Esophagus muscularis mucosa (tissue), 4 donors: ENCODE measurements around the gene CHRNG. TPM values are rescaled to one million over a fixed set of nuclear protein-coding genes. Genes with fewer than 3 reads are reported as not detected.
A peak's percentile ranks its signal among the peaks of the same experiment; 100 is the strongest.

Source experiments
- DNase-seq: peaks from one replicate; pipeline ENCODE4 v3.0.0-alpha.2; 2017; ENCODE audit errors: extremely low spot score
- H3K27ac ChIP-seq, 4 donors: fragments of 200-600 bp; sonication (generic); replicated peaks in 1 of 4; 1 replicate in 3 of 4; 2 replicates in 1 of 4; pipeline ENCODE4 v1.5.1; 2016 to 2019; ENCODE audit warnings: mild to moderate bottlenecking in 1 of 4
- H3K27me3 ChIP-seq, 4 donors: fragments of 200-600 bp; sonication (generic); one replicate each; pipeline versions ENCODE4 v1.5.1 to v1.6.0; 2016 to 2019
- H3K36me3 ChIP-seq, 4 donors: fragments of 200-600 bp; sonication (generic); one replicate each; pipeline ENCODE4 v1.5.1; 2016 to 2019
- H3K4me1 ChIP-seq, 4 donors: fragments of 200-600 bp; sonication (generic); one replicate each; pipeline ENCODE4 v1.5.1; 2016 to 2019
- H3K4me3 ChIP-seq, 4 donors: fragments of 200-600 bp; sonication (generic); 1 replicate in 2 of 4; 2 replicates in 2 of 4; pipeline ENCODE4 v1.5.1; 2016 to 2019; ENCODE audit warnings: mild to moderate bottlenecking in 4 of 4, moderate library complexity in 1 of 4
- H3K9me3 ChIP-seq, 4 donors: fragments of 200-600 bp; sonication (generic); 1 replicate in 3 of 4; 2 replicates in 1 of 4; pipeline ENCODE4 v1.5.1; 2016 to 2019
- EP300 ChIP-seq: sonication (generic); formaldehyde crosslinking; IDR thresholded peaks from one replicate; pipeline ENCODE4 v1.6.1; 2017; ENCODE audit warnings: antibody characterized with exemption
- POLR2A ChIP-seq: fragments of 450-650 bp; IDR thresholded peaks from one replicate; pipeline ENCODE4 v1.6.1; 2017; ENCODE audit warnings: antibody characterized with exemption, moderate library complexity, mild to moderate bottlenecking, low read depth
- POLR2AphosphoS5 ChIP-seq, 2 donors: sonication (generic); formaldehyde crosslinking; IDR thresholded peaks; one replicate each; pipeline ENCODE4 v1.6.1; 2017; ENCODE audit warnings: antibody characterized with exemption in 2 of 2
- WGBS: methylation state at CpG from one replicate; pipeline ENCODE4 v1.1.5; 2018; 5-methylcytosine and 5-hydroxymethylcytosine counted together
- intact Hi-C: fragments of 100-400 bp; cut with DNase I; formaldehyde crosslinking; loops from one replicate; pipeline ENCODE4 v1.15.1; 2023
- total RNA-seq, 4 donors: library from RNA; depleted of rRNA; stranded (reverse); fragments of >200 nt; gene quantifications; one replicate each; pipeline versions ENCODE4 v1.1.0 to v1.2.1, GENCODE V29; 2016
- TF ChIP-seq, protein P1 (sequence below), 3 experiments: fragments of 200-600 bp in 2 of 3; fragments of 450-650 bp in 1 of 3; sonication (generic) in 2 of 3; IDR thresholded peaks; one replicate each; pipeline ENCODE4 v1.5.1; 2017 to 2019; ENCODE audit warnings: antibody characterized with exemption in 3 of 3, mild to moderate bottlenecking in 2 of 3, moderate library complexity in 1 of 3

CHRNG gene
- total RNA-seq, 4 donors from 2014 or later = not detected

DNA sequence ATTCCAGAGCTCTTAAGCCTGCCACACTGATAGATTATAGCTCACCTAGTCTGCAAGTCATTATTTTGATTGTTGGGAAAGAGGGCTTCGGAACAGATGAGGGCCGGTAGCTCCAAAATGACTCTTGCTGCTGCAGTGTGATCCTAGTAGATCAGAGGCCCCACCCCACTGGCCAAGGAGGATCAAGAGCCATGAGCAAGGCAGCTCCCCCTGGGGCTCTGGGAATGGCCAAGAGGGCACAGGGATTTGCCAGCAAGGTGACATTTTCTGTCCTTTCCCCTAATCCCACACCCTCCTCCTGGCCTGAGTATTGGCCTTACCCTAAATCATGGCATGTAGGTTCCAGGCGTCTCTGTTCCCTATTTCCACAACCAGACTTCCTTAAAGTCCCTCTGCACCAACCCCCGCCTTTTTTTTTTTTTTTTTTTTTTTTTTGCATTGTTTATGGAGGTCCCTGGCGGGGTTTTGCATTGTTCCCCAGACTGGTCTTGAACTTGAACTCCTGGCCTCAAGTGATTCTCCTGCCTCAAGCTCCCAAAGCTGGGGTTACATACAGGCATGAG is 47.5 kb downstream of the CHRNG start:
- intact Hi-C loops = no loop called here
- Histone ChIP-seq H3K27me3 (no peaks in the 10 kb centered on the region), H3K27ac (no peak overlapping the region), H3K36me3 (peaks cover 9 to 27% (median 16%) of the 10 kb centered on the region in 4 donors), H3K4me1 (peaks cover 7 to 19% (median 16%) of the 10 kb centered on the region in 4 donors), H3K9me3 (no peaks in the 10 kb centered on the region), H3K4me3 (no peak overlapping the region)
- 86% methylated on average over 5 of the region's 5 CpGs for WGBS
- no peak for DNase-seq
- TF ChIP-seq POLR2AphosphoS5 (IDR thresholded peaks at IDR 0.05) (no peak), EP300 (no peak), POLR2A (no peak)
- TF ChIP-seq, protein P1, sequence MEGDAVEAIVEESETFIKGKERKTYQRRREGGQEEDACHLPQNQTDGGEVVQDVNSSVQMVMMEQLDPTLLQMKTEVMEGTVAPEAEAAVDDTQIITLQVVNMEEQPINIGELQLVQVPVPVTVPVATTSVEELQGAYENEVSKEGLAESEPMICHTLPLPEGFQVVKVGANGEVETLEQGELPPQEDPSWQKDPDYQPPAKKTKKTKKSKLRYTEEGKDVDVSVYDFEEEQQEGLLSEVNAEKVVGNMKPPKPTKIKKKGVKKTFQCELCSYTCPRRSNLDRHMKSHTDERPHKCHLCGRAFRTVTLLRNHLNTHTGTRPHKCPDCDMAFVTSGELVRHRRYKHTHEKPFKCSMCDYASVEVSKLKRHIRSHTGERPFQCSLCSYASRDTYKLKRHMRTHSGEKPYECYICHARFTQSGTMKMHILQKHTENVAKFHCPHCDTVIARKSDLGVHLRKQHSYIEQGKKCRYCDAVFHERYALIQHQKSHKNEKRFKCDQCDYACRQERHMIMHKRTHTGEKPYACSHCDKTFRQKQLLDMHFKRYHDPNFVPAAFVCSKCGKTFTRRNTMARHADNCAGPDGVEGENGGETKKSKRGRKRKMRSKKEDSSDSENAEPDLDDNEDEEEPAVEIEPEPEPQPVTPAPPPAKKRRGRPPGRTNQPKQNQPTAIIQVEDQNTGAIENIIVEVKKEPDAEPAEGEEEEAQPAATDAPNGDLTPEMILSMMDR (IDR thresholded peaks at IDR 0.05) = no peak

DNA sequence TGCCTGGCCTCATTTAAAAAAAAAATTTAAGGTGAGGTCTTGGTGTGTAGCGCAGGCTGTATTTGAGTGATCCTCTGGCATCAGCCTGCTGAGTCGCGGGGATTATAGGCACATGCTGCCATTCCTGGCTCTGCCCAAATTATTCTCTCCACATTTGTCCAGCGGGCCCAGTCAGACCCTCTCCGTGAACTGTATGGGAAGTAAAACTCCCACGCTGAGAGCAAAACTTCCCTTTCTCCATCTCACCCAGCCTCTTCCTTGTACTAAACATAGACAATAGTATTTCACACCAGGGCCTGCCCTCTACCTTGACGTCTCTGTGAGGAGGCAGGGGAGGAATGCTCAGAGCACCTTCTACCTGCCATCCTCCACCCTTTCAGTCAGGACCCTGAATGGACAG is 48.0 kb downstream of the CHRNG start:
- H3K4me3 ChIP-seq = no peak overlapping the region
- no peak overlapping the region for H3K27ac ChIP-seq
- 79% methylated on average over 7 of the region's 7 CpGs for WGBS
- H3K36me3 ChIP-seq = peaks cover 5 to 22% (median 13%) of the 10 kb centered on the region in 4 donors
- intact Hi-C loops = no loop called here
- no peaks in the 10 kb centered on the region for H3K9me3 ChIP-seq
- H3K27me3 ChIP-seq = no peaks in the 10 kb centered on the region
- DNase-seq = no peak
- peaks cover 7 to 21% (median 18%) of the 10 kb centered on the region in 4 donors for H3K4me1 ChIP-seq
- TF ChIP-seq, protein P1 (IDR thresholded peaks at IDR 0.05) = no peak
- TF ChIP-seq POLR2A (no peak), POLR2AphosphoS5 (IDR thresholded peaks at IDR 0.05) (no peak), EP300 (no peak)

DNA sequence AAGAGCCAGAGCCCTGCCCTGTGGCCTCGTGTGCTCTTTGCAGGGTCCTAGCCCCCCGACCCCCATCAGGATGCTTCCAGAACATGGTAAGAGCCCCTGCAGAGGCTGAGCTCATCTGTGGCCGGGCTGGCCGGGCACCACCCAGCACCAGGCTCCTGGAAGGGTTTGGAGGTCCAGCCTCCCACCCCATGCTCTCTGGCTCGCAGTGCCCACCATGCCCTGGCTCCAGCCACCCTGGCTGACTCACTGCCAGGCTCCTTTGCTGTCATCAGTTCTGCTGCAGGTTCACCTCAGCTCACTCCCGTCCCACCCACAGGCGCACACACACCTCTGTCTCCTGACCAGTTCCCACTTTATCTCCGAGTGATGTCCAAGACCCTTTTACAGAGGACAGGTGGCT is 48.5 kb downstream of the CHRNG start:
- peak overlapping the region in 3 of 4 donors; percentile 67 to 81 (median 78) for H3K27ac ChIP-seq

DNA sequence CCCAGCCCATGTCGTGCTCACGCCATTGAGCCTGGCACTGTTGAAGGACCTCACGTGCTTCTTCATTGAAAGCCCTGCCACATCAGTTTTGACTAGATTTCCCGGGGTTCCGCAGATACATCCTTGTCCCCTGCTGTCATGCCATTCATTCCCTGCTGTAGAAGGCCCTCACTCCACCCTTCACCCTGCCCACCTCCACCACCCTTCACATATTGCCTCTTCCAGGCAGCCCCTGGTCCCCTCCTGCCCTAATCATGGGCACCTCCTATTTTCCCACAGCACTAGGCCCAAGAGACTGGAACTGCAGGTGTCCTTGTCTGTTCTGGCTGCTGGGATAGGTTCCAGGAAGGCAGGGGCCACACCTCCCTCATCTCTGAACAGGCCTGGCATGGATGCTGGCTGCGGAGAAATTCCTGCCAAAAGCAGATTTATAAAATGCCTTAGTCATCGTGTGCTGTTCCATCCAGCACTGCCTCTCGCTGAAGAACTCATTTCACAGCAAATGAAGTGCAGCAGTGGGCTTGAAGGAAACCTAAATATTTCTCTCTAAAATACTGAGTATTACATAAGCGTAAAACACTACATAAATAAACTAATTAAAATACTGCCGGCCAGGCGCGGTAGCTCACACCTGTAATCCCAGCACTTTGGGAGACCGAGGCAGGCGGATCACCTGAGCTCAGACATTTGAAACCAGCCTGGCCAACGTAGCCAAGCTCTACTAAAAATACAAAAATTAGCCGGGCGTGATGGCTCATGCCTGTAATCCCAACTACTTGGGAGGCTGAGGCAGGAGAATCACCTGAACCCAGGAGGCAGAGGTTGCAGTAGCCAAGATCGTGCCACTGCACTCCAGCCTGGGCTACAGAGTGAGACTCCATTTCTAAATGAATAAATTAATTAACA is 49.4 kb downstream of the CHRNG start:
- TF ChIP-seq EP300 (no peak), POLR2A (no peak), POLR2AphosphoS5 (IDR thresholded peaks at IDR 0.05) (peak; percentile 56 to 59)
- TF ChIP-seq, protein P1 (IDR thresholded peaks at IDR 0.05) = no peak
- intact Hi-C loops = no loop called here
- Histone ChIP-seq H3K4me3 (no peak overlapping the region), H3K9me3 (no peaks in the 10 kb centered on the region), H3K4me1 (peaks cover 13 to 33% (median 30%) of the 10 kb centered on the region in 4 donors), H3K36me3 (peaks cover 0 to 8% (median 2%) of the 10 kb centered on the region in 4 donors), H3K27ac (peak overlapping the region; percentile 67 to 81 (median 78)), H3K27me3 (no peaks in the 10 kb centered on the region)
- no peak for DNase-seq
- WGBS = 61% methylated on average over 18 of the region's 18 CpGs

More for the DNA sequence above, 48.5 kb downstream of the CHRNG start:
- DNase-seq = no peak
- TF ChIP-seq EP300 = no peak
- TF ChIP-seq, protein P1 (IDR thresholded peaks at IDR 0.05) = no peak
- no peak for TF ChIP-seq POLR2A
- no peak for TF ChIP-seq POLR2AphosphoS5 (IDR thresholded peaks at IDR 0.05)
- H3K27me3 ChIP-seq = no peaks in the 10 kb centered on the region
- H3K36me3 ChIP-seq = peaks cover 0 to 17% (median 9%) of the 10 kb centered on the region in 4 donors
- H3K9me3 ChIP-seq = no peaks in the 10 kb centered on the region
- no peak overlapping the region for H3K4me3 ChIP-seq
- intact Hi-C loops = no loop called here
- 91% methylated on average over 5 of the region's 8 CpGs for WGBS
- peaks cover 11 to 26% (median 23%) of the 10 kb centered on the region in 4 donors for H3K4me1 ChIP-seq
